Measurements from ENCODE around the gene PRDM15.

GRCh38 chr21:41923186-41923585 is 44.0 kb upstream of the PRDM15 start:
- TF ChIP-seq CTCF (conservative IDR thresholded peaks at IDR 0.05; ENCODE audit: low read depth, low read length) (no peak), EZH2 (IDR thresholded peaks at IDR 0.05; ENCODE audit: borderline replicate concordance, low read depth, low read length, poor library complexity, severe bottlenecking) (no peak)

Data from A673 (cell line).